ENCODE data around the gene PDE4DIP.
"Not testable (repeated sequence)": the region's sequence is repeated elsewhere in the genome, so short reads cannot be mapped to it uniquely, and the experiment has no call there.

- TF ChIP-seq POLR2A, CTCF (IDR thresholded peaks at IDR 0.05): not testable (repeated sequence)
Measured at GRCh38 chr1:148991818-148992217, 147.6 kb downstream of the PDE4DIP start.
